Smooth muscle cell (in vitro differentiated cells): ENCODE measurements around the gene DIP2C. TPM values are rescaled to one million over a fixed set of nuclear protein-coding genes. Genes with fewer than 3 reads are reported as not detected.

ENCODE experiments used
- DNase-seq: peaks from one replicate; lab custom pipeline; 2025; ENCODE audit not compliant: unreplicated experiment; lab: John Stamatoyannopoulos, UW
- H2AFZ ChIP-seq: fragments of 200-600 bp; sonication (generic); 2 replicates; pipeline ENCODE4 v1.6.0; 2016; ENCODE audit warnings: antibody characterized with exemption, low read depth, mild to moderate bottlenecking
- H3F3A ChIP-seq: fragments of 200-600 bp; sonication (generic); 2 replicates; pipeline ENCODE4 v1.6.0; 2017; ENCODE audit warnings: antibody characterized with exemption, low read depth
- H3K27ac ChIP-seq: fragments of 200-600 bp; sonication (generic); 2 replicates; pipeline ENCODE4 v1.5.1; 2016; ENCODE audit warnings: low read depth, mild to moderate bottlenecking
- H3K27me3 ChIP-seq: fragments of 200-600 bp; sonication (generic); 2 replicates; pipeline ENCODE4 v1.6.1; 2016; ENCODE audit warnings: low read depth, mild to moderate bottlenecking
- H3K36me3 ChIP-seq: fragments of 200-600 bp; sonication (generic); 2 replicates; pipeline ENCODE4 v1.5.1; 2016; ENCODE audit warnings: low read depth
- H3K4me1 ChIP-seq: fragments of 200-600 bp; sonication (generic); 2 replicates; pipeline ENCODE4 v1.5.1; 2016; ENCODE audit warnings: low read depth
- H3K4me2 ChIP-seq: fragments of 200-600 bp; sonication (generic); 2 replicates; pipeline ENCODE4 v1.6.0; 2016; ENCODE audit warnings: mild to moderate bottlenecking
- H3K4me3 ChIP-seq: fragments of 200-600 bp; sonication (generic); 2 replicates; pipeline ENCODE4 v1.5.1; 2016; ENCODE audit warnings: mild to moderate bottlenecking
- H3K79me2 ChIP-seq: fragments of 200-600 bp; sonication (generic); 2 replicates; pipeline ENCODE4 v1.6.0; 2016; ENCODE audit warnings: low read depth, mild to moderate bottlenecking
- H3K9ac ChIP-seq: fragments of 200-600 bp; sonication (generic); 2 replicates; pipeline ENCODE4 v1.6.0; 2016; ENCODE audit warnings: low read depth
- H3K9me3 ChIP-seq: fragments of 200-600 bp; sonication (generic); replicated peaks from 2 replicates; pipeline ENCODE4 v1.5.1; 2016; ENCODE audit warnings: low read depth
- H4K20me1 ChIP-seq: fragments of 200-600 bp; sonication (generic); 2 replicates; pipeline ENCODE4 v1.6.0; 2016; ENCODE audit warnings: low read depth
- CTCF ChIP-seq: fragments of 200-600 bp; sonication (generic); IDR thresholded peaks from 2 replicates; pipeline ENCODE4 v1.5.1; 2017; ENCODE audit warnings: borderline replicate concordance, mild to moderate bottlenecking, antibody characterized with exemption; ENCODE audit not compliant: insufficient read depth, poor library complexity, severe bottlenecking
- WGBS: methylation state at CpG from one replicate; pipeline ENCODE4 v1.1.7; 2016; ENCODE audit warnings: low lambda C conversion rate; 5-methylcytosine and 5-hydroxymethylcytosine counted together
- polyA plus RNA-seq: library from polyadenylated mRNA; unstranded; fragments of >200 nt; fragmentation: Nextera tagmentation; extraction: Ambion mirVana; gene quantifications from 2 replicates; pipeline ENCODE4 v1.2.1, GENCODE V29; 2016
- total RNA-seq: library from RNA; depleted of rRNA; stranded (reverse); fragments of >200 nt; gene quantifications from 2 replicates; pipeline ENCODE4 v1.2.3, GENCODE V29; 2014

Gene DIP2C
- total and polyA plus RNA-seq, 2 experiments from 2014 or later: 14.9 to 15.3 TPM

DNA sequence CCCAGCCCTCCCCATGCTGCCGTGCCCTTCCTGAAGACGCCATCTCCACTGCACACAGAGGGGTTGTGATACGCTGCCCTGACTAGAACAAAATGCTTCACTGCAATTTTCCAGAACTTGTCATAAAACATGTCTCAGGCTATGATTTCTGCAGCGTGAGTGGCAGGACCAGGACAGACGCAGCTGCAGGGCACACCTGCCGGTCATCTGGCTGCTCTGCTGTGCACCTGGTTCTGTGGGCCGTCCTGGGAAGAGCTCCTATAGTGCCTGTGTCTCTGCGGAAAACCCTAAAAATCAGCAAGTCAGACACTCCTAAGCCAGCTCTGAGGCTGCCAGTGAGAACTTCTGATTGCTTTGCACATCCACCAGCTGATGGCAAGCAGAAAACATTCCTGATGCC, 39.7 kb upstream of the DIP2C start:
- no peak overlapping the region for H2AFZ ChIP-seq
- TF ChIP-seq CTCF: no peak
- no peaks in the 10 kb centered on the region for H3K9me3 ChIP-seq
- H3F3A ChIP-seq: no peaks in the 10 kb centered on the region
- H4K20me1 ChIP-seq: no peaks in the 10 kb centered on the region
- H3K4me1 ChIP-seq: no peaks in the 10 kb centered on the region
- no peak overlapping the region for H3K9ac ChIP-seq
- no peak overlapping the region for H3K4me2 ChIP-seq
- peaks cover 10% of the 10 kb centered on the region for H3K27me3 ChIP-seq
- no peak overlapping the region for H3K27ac ChIP-seq
- no peaks in the 10 kb centered on the region for H3K36me3 ChIP-seq
- H3K4me3 ChIP-seq: no peak overlapping the region
- DNase-seq: no peak
- WGBS: 91% methylated on average over 6 of the region's 8 CpGs
- no peaks in the 10 kb centered on the region for H3K79me2 ChIP-seq

GRCh38 chr10:728603-729002, 39.1 kb upstream of the DIP2C start:
- no peak overlapping the region for H2AFZ ChIP-seq
- H3K4me3 ChIP-seq: no peak overlapping the region
- H3K9me3 ChIP-seq: no peaks in the 10 kb centered on the region
- DNase-seq: no peak
- no peak for TF ChIP-seq CTCF
- H3K4me1 ChIP-seq: no peaks in the 10 kb centered on the region
- H3K79me2 ChIP-seq: no peaks in the 10 kb centered on the region
- H3K27ac ChIP-seq: no peak overlapping the region
- no peaks in the 10 kb centered on the region for H4K20me1 ChIP-seq
- no peak overlapping the region for H3K4me2 ChIP-seq
- no peaks in the 10 kb centered on the region for H3F3A ChIP-seq
- 83% methylated on average over 4 of the region's 8 CpGs for WGBS
- peaks cover 10% of the 10 kb centered on the region for H3K27me3 ChIP-seq
- no peaks in the 10 kb centered on the region for H3K36me3 ChIP-seq
- no peak overlapping the region for H3K9ac ChIP-seq

DNA sequence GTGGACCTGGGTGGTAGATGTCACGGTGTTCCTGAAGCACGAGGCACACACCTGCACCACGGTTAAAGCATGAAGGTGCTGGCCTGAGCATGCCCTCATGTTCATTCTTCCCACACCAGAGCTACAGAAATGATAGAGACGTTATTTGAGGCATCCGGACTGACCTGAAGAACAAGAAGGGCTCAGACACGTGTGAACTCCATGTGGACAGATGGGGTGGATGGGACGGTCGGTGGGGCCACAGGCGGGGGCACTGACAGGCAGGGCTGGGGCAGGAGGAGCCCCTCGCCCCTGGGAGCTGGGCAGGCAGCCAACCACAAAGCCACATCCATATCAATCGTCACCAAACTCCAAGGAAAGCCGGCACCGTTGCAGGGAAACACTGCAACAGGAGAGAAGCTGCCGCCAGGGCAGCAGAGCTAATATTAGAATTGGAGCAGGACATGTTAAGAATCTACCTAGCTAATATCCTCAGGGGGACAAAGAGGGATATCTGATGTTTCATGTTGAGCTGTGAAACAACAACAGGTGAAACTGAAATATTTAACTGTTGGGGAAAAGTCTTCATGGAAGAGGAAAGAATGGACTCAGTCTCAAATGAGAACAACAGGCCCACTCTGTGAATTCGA, 37.8 kb upstream of the DIP2C start:
- no peak overlapping the region for H2AFZ ChIP-seq
- H3K4me1 ChIP-seq: no peaks in the 10 kb centered on the region
- no peaks in the 10 kb centered on the region for H3F3A ChIP-seq
- H3K27me3 ChIP-seq: no peaks in the 10 kb centered on the region
- no peaks in the 10 kb centered on the region for H4K20me1 ChIP-seq
- no peak overlapping the region for H3K4me2 ChIP-seq
- no peak overlapping the region for H3K4me3 ChIP-seq
- DNase-seq: no peak
- no peaks in the 10 kb centered on the region for H3K9me3 ChIP-seq
- no peak overlapping the region for H3K27ac ChIP-seq
- H3K79me2 ChIP-seq: no peaks in the 10 kb centered on the region
- no peak overlapping the region for H3K9ac ChIP-seq
- TF ChIP-seq CTCF: no peak
- H3K36me3 ChIP-seq: no peaks in the 10 kb centered on the region
- WGBS: 73% methylated on average over 15 of the region's 15 CpGs

DNA sequence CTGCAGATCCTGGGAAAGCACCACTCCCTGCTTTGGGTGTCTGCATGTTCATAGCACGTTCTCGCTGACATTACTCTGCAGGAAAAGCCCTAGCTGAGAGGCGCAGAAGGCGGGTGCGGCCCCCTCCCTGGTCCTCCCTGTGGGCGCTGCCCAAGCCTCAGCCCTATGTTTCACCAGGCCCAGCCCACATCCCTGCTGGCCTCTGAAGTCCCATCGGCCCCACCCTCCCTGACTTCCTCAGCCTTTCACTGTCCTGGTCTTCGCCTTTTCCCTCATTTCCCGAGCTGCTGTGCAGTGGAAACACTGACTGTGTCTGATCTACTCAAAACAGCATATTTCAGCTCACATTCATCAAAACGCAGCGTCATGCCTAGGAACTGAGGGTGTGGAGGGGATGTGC, 36.3 kb upstream of the DIP2C start:
- WGBS: 81% methylated on average over 11 of the region's 11 CpGs
- no peak overlapping the region for H3K4me3 ChIP-seq
- no peak for TF ChIP-seq CTCF
- no peak overlapping the region for H3K4me2 ChIP-seq
- no peak overlapping the region for H3K27ac ChIP-seq
- DNase-seq: no peak
- H3K36me3 ChIP-seq: no peaks in the 10 kb centered on the region
- H2AFZ ChIP-seq: no peak overlapping the region
- H3K27me3 ChIP-seq: no peaks in the 10 kb centered on the region
- no peaks in the 10 kb centered on the region for H4K20me1 ChIP-seq
- H3K79me2 ChIP-seq: no peaks in the 10 kb centered on the region
- H3K9me3 ChIP-seq: no peaks in the 10 kb centered on the region
- H3K4me1 ChIP-seq: no peaks in the 10 kb centered on the region
- H3F3A ChIP-seq: no peaks in the 10 kb centered on the region
- no peak overlapping the region for H3K9ac ChIP-seq
